Ovary (tissue), 9 donors: ENCODE data around the gene DENND5A. TPM values are rescaled to one million over a fixed set of nuclear protein-coding genes. Genes with fewer than 3 reads are reported as not detected.

Experiments used
- DNase-seq, 5 donors: peaks; one replicate each; pipeline ENCODE4 v3.0.0-alpha.2; 2019 to 2020
- H3K27ac ChIP-seq, 2 donors: fragments of 200-600 bp; one replicate each; pipeline versions ENCODE4 v1.5.1 to v1.8.0; 2019 to 2022
- H3K27me3 ChIP-seq: fragments of 200-600 bp; one replicate; pipeline ENCODE4 v1.8.0; 2022
- H3K36me3 ChIP-seq: fragments of 200-600 bp; sonication (generic); one replicate; pipeline ENCODE4 v1.5.1; 2019
- H3K4me1 ChIP-seq: one replicate; pipeline ENCODE4 v1.8.1; 2013; ENCODE audit warnings: mild to moderate bottlenecking, moderate library complexity; ENCODE audit not compliant: insufficient read depth
- H3K4me3 ChIP-seq: fragments of 200-600 bp; sonication (generic); one replicate; pipeline ENCODE4 v1.5.1; 2017
- H3K9me3 ChIP-seq, 2 donors: fragments of 200-600 bp in 1 of 2; sonication (generic) in 1 of 2; one replicate each; pipeline versions ENCODE4 v1.5.1 to v1.8.1; 2013 to 2019; ENCODE audit warnings: mild to moderate bottlenecking in 1 of 2, moderate library complexity in 1 of 2
- CTCF ChIP-seq, 3 donors: fragments of 450-650 bp in 2 of 3; fragments of 200-600 bp in 1 of 3; IDR thresholded peaks; one replicate each; pipeline versions ENCODE4 v1.5.1 to v1.8.0; 2016 to 2022; ENCODE audit warnings: antibody characterized with exemption in 3 of 3, mild to moderate bottlenecking in 1 of 3
- EP300 ChIP-seq: sonication (generic); formaldehyde crosslinking; IDR thresholded peaks from one replicate; pipeline ENCODE4 v1.6.1; 2017; ENCODE audit warnings: antibody characterized with exemption
- POLR2A ChIP-seq: fragments of 450-650 bp; IDR thresholded peaks from one replicate; pipeline ENCODE4 v1.6.1; 2017; ENCODE audit warnings: antibody characterized with exemption, mild to moderate bottlenecking, moderate library complexity
- WGBS, 3 donors: extraction: QIAGEN DNeasy Blood & Tissue Kit in 1 of 3; methylation state at CpG; one replicate each; pipeline versions ENCODE4 v1.1.5 to v1.1.7; 2013 to 2017; 5-methylcytosine and 5-hydroxymethylcytosine counted together
- intact Hi-C, 4 donors: fragments of 100-400 bp; cut with DNase I; formaldehyde crosslinking; loops; one replicate each; pipeline versions ENCODE4 v1.11.0 to v1.15.1; 2022 to 2023
- polyA plus RNA-seq, 2 donors: library from polyadenylated mRNA; stranded (reverse); fragments of 200-250 nt in 1 of 2; fragments of 350-450 nt in 1 of 2; fragmentation: Illumina TruSeq in 1 of 2; extraction: RNeasy Lipid Tissue Mini Kit (QIAGEN cat#74804) in 1 of 2; gene quantifications; one replicate each; pipeline ENCODE4 v1.2.3, GENCODE V29; 2013 to 2014
- total RNA-seq, 7 donors: library from RNA; depleted of rRNA in 2 of 7; stranded (reverse); fragments of >200 nt in 2 of 7; fragmentation: NEBNext Ultra II Directional in 3 of 7; extraction: Animal tissue kit (Norgen Biotek cat#: 25700) in 3 of 7; gene quantifications; one replicate each; pipeline versions ENCODE4 v1.1.0 to v1.2.4, GENCODE V29; 2016 to 2023
- donor health status: DM: no; HTN: no; CAD: no; lungs with moderate emphysema.
- donor health status: DM: no; HTN: no; CAD: no.
- donor health status: Bipolar disorder and iron deficiency.
- donor health status: DM: yes; HTN: yes; CAD: no.
- donor health status: DM: no; HTN: no; CAD: no.
- donor health status: DM: yes; HTN: yes; CAD: no.

DENND5A gene
- total and polyA plus RNA-seq, 9 donors, result 44.2 to 122 (median 66.6) TPM

DNA sequence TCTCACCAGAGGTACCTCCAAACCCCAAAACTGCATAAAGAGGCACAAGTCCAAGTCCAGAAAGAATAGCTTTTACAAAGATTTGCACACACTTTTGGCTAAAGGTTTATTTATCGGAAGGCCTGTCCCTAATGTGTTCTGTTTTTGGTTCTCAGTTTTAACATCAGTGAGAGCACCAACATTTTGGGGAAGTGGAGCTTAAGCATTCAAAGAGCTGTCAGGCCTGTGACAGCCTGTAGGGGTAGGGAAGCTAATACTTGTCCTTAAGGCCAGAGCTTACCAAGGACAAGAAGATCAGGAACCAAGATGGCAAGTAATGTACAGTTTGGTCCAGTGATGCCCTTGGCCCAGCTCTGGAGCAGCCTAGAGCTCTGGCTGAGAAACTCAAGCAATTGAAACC, 134.9 kb downstream of the DENND5A start:
- Histone ChIP-seq H3K27me3 (no peaks in the 10 kb centered on the region), H3K27ac (no peak overlapping the region), H3K4me1 (no peaks in the 10 kb centered on the region), H3K4me3 (no peak overlapping the region), H3K36me3 (no peaks in the 10 kb centered on the region), H3K9me3 (no peaks in the 10 kb centered on the region)
- no peak for DNase-seq
- intact Hi-C loops, result loop anchor here in 1 of 4 donors (10.0 kb wide), 1 partner anchor 905 kb away; no protein-coding TSS in a partner anchor
- no peak for TF ChIP-seq CTCF (IDR thresholded peaks at IDR 0.05)
- TF ChIP-seq POLR2A, result no peak
- TF ChIP-seq EP300, result no peak
- 95 to 96% (median 96%) methylated on average over 1 of the region's 1 CpG for WGBS, 3 donors

GRCh38 chr11:9126636-9127035, 138.5 kb downstream of the DENND5A start:
- no peaks in the 10 kb centered on the region for H3K4me1 ChIP-seq
- WGBS, 3 donors, result 68 to 70% (median 69%) methylated on average over 2 of the region's 2 CpGs
- no peak overlapping the region for H3K27ac ChIP-seq
- DNase-seq, result no peak
- TF ChIP-seq POLR2A (no peak), CTCF (IDR thresholded peaks at IDR 0.05) (no peak), EP300 (no peak)
- intact Hi-C loops, result no loop called here
- H3K27me3 ChIP-seq, result no peaks in the 10 kb centered on the region
- H3K36me3 ChIP-seq, result no peaks in the 10 kb centered on the region
- no peak overlapping the region for H3K4me3 ChIP-seq
- H3K9me3 ChIP-seq, result no peaks in the 10 kb centered on the region

GRCh38 chr11:9125185-9125886, 139.8 kb downstream of the DENND5A start:
- DNase-seq, result no peak
- Histone ChIP-seq H3K4me3 (no peak overlapping the region), H3K27ac (no peak overlapping the region), H3K9me3 (no peaks in the 10 kb centered on the region), H3K27me3 (no peaks in the 10 kb centered on the region), H3K36me3 (no peaks in the 10 kb centered on the region), H3K4me1 (no peaks in the 10 kb centered on the region)
- intact Hi-C loops, result no loop called here
- TF ChIP-seq CTCF (IDR thresholded peaks at IDR 0.05) (no peak), EP300 (no peak), POLR2A (no peak)
- 90 to 99% (median 94%) methylated on average over 2 of the region's 2 CpGs for WGBS, 3 donors

- intact Hi-C loops, result no loop called here
- 90 to 94% (median 91%) methylated on average over 2 of the region's 2 CpGs for WGBS, 3 donors
- no peak for TF ChIP-seq POLR2A
- TF ChIP-seq CTCF (IDR thresholded peaks at IDR 0.05), result no peak
- TF ChIP-seq EP300, result no peak
- H3K27me3 ChIP-seq, result no peaks in the 10 kb centered on the region
- DNase-seq, result no peak
- no peak overlapping the region for H3K27ac ChIP-seq
- no peaks in the 10 kb centered on the region for H3K9me3 ChIP-seq
- no peaks in the 10 kb centered on the region for H3K4me1 ChIP-seq
- no peak overlapping the region for H3K4me3 ChIP-seq
- no peaks in the 10 kb centered on the region for H3K36me3 ChIP-seq
These were observed 141.4 kb downstream of the DENND5A start for GRCh38 chr11:9123595-9124304.
